Nephron progenitor cell (in vitro differentiated cells): ENCODE results near the gene CSHL1.
A peak's percentile ranks its signal among the peaks of the same experiment; 100 is the strongest.

ENCODE experiments used
- DNase-seq: peaks from one replicate; pipeline ENCODE4 v3.0.0; 2021
- H3K27ac Mint-ChIP-seq: 2 replicates; pipeline ENCODE4 v1.8.0; 2021; ENCODE audit warnings: mild to moderate bottlenecking, moderate library complexity, mixed read lengths
- H3K27me3 Mint-ChIP-seq: 2 replicates; pipeline ENCODE4 v1.8.0; 2021; ENCODE audit warnings: mild to moderate bottlenecking, low read depth, mixed read lengths; ENCODE audit not compliant: poor library complexity
- H3K36me3 Mint-ChIP-seq: 2 replicates; pipeline ENCODE4 v1.8.0; 2021; ENCODE audit warnings: low read depth, mixed read lengths
- H3K4me1 Mint-ChIP-seq: 2 replicates; pipeline ENCODE4 v1.8.0; 2021; ENCODE audit warnings: mixed read lengths
- H3K4me3 Mint-ChIP-seq: 2 replicates; pipeline ENCODE4 v1.8.0; 2021; ENCODE audit warnings: mild to moderate bottlenecking, moderate library complexity, mixed read lengths
- H3K9me3 Mint-ChIP-seq: 2 replicates; pipeline ENCODE4 v1.8.0; 2021; ENCODE audit warnings: mild to moderate bottlenecking, moderate library complexity, mixed read lengths
- TF ChIP-seq, protein P1 (sequence below): fragments of 200-600 bp; sonication (generic); IDR thresholded peaks from 2 replicates; pipeline ENCODE4 v1.5.0; 2021; ENCODE audit warnings: antibody characterized with exemption

The CSHL1 gene

DNA sequence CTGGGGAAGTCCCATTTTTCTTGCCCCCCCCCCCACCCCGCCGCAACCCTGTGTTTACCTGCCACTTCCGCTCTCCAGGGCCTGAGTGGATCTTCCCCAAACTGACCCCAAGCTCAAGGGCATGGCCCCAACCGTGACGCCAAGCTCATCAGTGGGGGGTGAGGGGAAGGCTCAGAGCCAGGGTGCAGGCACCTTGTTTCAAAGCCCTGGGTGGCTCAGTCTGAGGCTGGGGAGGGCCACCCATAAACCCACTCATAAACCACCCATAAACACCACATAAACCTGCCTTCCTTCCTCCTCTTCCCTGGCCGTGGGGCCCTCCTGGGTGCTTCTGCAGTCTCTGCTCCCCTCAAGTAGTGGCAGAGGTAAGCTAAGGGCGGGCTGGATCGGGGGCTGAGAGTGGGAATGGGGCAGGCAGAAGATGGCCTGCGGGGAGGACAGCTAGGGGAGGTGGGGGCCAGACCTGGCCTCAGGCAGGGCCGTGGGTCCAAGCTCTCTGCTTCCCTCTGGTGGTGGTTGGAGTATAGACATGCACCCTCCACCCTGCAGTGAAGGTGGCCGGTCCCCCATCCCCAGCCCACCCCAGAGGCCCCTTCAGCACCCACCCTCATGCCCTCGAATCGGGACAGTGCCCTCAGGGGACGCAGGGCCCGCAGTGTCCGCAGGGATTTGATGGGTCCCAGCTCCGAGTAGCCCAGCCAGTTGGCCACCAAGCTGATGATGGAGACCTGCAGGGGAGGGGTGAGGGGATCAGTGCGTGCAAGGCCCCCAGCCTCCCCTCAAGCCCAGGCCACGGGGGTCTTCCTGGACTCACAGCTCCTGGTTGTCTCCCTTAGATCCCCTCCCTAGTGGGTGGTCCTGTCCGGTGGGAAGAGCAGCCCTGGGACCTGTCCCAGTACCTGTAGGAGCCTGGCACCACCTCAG is 35.6 kb upstream of the CSHL1 start:
- peaks cover 26% of the 10 kb centered on the region for H3K4me1 Mint-ChIP-seq
- DNase-seq, result peak; percentile 78
- H3K27me3 Mint-ChIP-seq, result peaks cover 6% of the 10 kb centered on the region
- H3K27ac Mint-ChIP-seq, result no peak overlapping the region
- H3K9me3 Mint-ChIP-seq, result no peaks in the 10 kb centered on the region
- TF ChIP-seq, protein P1, sequence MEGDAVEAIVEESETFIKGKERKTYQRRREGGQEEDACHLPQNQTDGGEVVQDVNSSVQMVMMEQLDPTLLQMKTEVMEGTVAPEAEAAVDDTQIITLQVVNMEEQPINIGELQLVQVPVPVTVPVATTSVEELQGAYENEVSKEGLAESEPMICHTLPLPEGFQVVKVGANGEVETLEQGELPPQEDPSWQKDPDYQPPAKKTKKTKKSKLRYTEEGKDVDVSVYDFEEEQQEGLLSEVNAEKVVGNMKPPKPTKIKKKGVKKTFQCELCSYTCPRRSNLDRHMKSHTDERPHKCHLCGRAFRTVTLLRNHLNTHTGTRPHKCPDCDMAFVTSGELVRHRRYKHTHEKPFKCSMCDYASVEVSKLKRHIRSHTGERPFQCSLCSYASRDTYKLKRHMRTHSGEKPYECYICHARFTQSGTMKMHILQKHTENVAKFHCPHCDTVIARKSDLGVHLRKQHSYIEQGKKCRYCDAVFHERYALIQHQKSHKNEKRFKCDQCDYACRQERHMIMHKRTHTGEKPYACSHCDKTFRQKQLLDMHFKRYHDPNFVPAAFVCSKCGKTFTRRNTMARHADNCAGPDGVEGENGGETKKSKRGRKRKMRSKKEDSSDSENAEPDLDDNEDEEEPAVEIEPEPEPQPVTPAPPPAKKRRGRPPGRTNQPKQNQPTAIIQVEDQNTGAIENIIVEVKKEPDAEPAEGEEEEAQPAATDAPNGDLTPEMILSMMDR, result peak; percentile 88
- no peak overlapping the region for H3K4me3 Mint-ChIP-seq
- H3K36me3 Mint-ChIP-seq, result no peaks in the 10 kb centered on the region

DNA sequence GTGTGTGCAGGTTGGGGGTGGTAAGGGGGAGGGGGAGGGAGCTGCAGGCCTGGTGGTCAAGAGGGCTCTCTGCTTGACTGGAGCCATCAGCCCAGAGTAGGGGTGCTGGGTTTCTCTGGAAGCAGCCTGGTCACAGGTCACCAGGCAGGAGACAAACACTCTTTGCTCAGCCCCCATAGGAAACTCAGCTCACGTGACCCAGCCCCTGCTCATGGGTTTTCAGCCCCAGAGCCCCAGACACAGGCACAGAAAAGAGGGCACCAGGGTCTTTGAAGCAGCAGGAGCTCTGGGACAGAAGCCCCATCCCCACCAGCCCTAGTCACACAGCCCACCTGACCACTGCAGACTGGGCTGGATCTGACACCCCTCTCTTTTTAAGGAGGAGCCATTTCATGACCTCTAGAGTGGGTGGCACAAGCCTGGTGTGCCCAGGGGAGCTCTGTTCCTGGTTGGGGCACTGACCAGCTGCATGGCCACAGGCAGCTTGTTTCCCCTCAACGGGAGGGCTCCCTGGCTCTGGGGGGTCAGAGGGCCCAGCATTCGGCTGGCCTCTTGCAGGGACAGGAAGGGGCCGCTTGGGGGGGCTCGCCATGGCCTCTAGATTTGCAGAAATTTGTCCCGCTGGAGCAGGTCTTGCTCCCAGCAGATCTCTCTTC is 34.9 kb upstream of the CSHL1 start:
- H3K4me3 Mint-ChIP-seq, result no peak overlapping the region
- H3K9me3 Mint-ChIP-seq, result no peaks in the 10 kb centered on the region
- no peaks in the 10 kb centered on the region for H3K36me3 Mint-ChIP-seq
- peak; percentile 70 for DNase-seq
- TF ChIP-seq, protein P1, result no peak
- H3K27me3 Mint-ChIP-seq, result peaks cover 11% of the 10 kb centered on the region
- H3K4me1 Mint-ChIP-seq, result peaks cover 26% of the 10 kb centered on the region
- no peak overlapping the region for H3K27ac Mint-ChIP-seq

DNA sequence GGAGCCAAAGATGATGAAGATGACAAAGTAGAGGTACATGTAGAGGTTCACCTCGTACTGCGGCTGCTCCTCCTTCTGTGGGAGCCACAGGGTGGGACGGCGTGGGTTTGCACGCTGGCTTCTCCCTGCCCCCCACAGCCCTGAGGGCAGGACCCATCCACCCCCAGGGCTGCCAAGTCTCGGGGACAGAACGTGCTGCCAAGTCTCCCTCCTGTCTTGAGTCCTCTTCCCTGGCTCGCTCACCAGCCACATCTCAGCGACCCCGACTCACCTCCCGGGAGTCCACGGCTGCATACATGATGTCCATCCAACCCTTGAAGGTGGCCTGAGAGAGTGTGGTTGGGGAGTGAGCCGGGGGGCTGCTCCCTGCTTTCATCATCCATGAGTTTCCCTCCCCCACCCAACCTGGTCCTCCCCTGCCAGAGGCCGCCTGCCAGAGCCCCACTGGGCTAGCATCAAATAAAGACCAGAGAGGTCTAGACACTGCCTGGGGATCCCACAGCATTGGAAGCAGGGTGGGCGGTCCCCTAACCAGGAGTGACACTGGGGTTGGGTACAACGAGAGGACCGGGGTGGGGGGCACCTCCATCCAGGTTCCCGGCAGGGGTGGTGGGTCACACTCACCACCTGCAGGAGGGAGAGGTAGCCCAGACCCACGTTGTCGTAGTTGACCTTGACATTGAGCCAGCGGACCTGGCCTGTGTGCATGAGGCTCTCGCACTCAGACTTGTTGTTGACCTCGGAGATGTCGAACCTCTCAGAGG is 33.9 kb upstream of the CSHL1 start:
- H3K4me1 Mint-ChIP-seq, result peaks cover 28% of the 10 kb centered on the region
- no peaks in the 10 kb centered on the region for H3K36me3 Mint-ChIP-seq
- no peaks in the 10 kb centered on the region for H3K9me3 Mint-ChIP-seq
- H3K4me3 Mint-ChIP-seq, result no peak overlapping the region
- H3K27ac Mint-ChIP-seq, result no peak overlapping the region
- no peak for DNase-seq
- peaks cover 16% of the 10 kb centered on the region for H3K27me3 Mint-ChIP-seq
- TF ChIP-seq, protein P1, result no peak

DNA sequence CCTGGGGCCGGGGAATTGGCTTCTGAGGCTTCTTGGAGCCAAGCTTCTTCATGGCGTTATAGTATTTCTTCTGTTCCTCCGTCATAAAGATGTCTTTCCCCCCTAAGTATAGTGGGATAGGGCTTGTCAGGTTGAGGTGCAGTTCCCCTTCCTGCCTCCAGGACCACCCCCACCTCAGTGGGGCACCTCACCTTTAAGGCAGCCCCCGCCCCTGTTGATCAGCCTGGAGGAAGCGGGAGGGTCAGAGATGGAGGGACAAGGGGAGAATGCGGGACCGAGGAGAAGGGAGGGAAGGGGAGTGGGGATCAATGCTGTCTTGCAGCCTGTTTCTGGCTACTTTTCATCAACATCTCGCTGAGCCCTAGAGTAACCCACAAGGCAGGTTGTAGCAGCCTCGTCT is 32.7 kb upstream of the CSHL1 start:
- Mint-ChIP-seq H3K4me1 (peaks cover 33% of the 10 kb centered on the region), H3K27me3 (peaks cover 21% of the 10 kb centered on the region)

DNA sequence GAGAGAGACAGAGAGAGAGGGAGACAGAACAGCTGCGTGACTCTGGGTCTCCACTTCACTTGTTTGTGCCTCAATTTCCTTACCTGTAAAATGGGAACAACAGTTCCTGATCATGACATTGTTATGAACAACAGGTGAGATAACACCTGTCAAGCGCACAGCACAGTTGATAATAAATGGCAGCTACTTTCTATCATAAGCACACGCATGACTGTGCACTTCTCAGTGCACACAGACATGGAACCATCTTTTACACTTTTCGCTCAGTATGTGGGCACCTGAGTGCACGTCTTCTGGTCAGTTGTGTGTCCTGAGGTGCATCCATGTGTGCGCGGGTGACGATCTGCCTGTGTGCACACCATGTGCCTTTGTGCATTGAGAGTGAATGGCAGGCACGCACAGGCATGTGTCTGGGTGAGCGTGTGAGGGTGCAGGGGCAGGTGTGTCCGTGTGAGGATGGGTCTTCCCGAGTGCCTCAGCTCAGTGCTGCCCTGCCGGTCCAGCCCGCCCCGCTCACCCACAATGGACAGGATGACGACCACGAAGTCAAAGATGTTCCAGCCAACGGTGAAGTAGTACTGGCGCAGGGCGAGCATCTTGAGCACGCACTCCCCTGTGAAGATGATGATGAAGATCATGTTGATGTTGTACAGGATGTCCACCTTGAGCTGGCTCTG is 31.4 kb upstream of the CSHL1 start:
- H3K27ac Mint-ChIP-seq, result peak overlapping the region; percentile 80
- DNase-seq, result no peak
- H3K9me3 Mint-ChIP-seq, result no peaks in the 10 kb centered on the region
- H3K4me3 Mint-ChIP-seq, result no peak overlapping the region
- H3K36me3 Mint-ChIP-seq, result no peaks in the 10 kb centered on the region
- peaks cover 22% of the 10 kb centered on the region for H3K27me3 Mint-ChIP-seq
- TF ChIP-seq, protein P1, result no peak
- peaks cover 46% of the 10 kb centered on the region for H3K4me1 Mint-ChIP-seq

More for the DNA sequence above, 32.7 kb upstream of the CSHL1 start:
- Mint-ChIP-seq H3K27ac (no peak overlapping the region), H3K4me3 (no peak overlapping the region), H3K36me3 (no peaks in the 10 kb centered on the region), H3K9me3 (no peaks in the 10 kb centered on the region)
- no peak for DNase-seq
- TF ChIP-seq, protein P1, result no peak
